ENCODE measurements around the gene CHMP1B.
"Not testable (repeated sequence)": the region's sequence is repeated elsewhere in the genome, so short reads cannot be mapped to it uniquely, and the experiment has no call there.

Gene CHMP1B

GRCh38 chr18:11888726-11889125 lies 37.5 kb downstream of the CHMP1B start:
- Histone ChIP-seq H3K27me3 (ENCODE audit: insufficient read depth, poor library complexity, severe bottlenecking) (no peaks in the 10 kb centered on the region), H3K4me3 (replicated peaks; ENCODE audit: insufficient read depth, low read length) (no peak overlapping the region), H3K27ac (replicated peaks) (no peak overlapping the region)
- no peak for DNase-seq (ENCODE audit: low read depth in 1 of 2, low spot score in 1 of 2)
- TF ChIP-seq GABPA (IDR thresholded peaks at IDR 0.05; ENCODE audit: low read depth) (no peak), POLR2AphosphoS5 (IDR thresholded peaks at IDR 0.05; ENCODE audit: low read depth) (no peak)

- no peak for DNase-seq (ENCODE audit: low read depth in 1 of 2, low spot score in 1 of 2)
- H3K27ac ChIP-seq (replicated peaks) = no peak overlapping the region
- H3K4me3 ChIP-seq (replicated peaks; ENCODE audit: insufficient read depth, low read length) = no peak overlapping the region
- no peaks in the 10 kb centered on the region for H3K27me3 ChIP-seq (ENCODE audit: insufficient read depth, poor library complexity, severe bottlenecking)
- no peak for TF ChIP-seq GABPA (IDR thresholded peaks at IDR 0.05; ENCODE audit: low read depth)
- no peak for TF ChIP-seq CTCF (IDR thresholded peaks at IDR 0.05; ENCODE audit: insufficient read depth, low read length)
- TF ChIP-seq POLR2AphosphoS5 (IDR thresholded peaks at IDR 0.05; ENCODE audit: low read depth) = no peak
- no peak for TF ChIP-seq SPI1 (IDR thresholded peaks at IDR 0.05; ENCODE audit: borderline replicate concordance, low read depth)
- TF ChIP-seq, protein P1, sequence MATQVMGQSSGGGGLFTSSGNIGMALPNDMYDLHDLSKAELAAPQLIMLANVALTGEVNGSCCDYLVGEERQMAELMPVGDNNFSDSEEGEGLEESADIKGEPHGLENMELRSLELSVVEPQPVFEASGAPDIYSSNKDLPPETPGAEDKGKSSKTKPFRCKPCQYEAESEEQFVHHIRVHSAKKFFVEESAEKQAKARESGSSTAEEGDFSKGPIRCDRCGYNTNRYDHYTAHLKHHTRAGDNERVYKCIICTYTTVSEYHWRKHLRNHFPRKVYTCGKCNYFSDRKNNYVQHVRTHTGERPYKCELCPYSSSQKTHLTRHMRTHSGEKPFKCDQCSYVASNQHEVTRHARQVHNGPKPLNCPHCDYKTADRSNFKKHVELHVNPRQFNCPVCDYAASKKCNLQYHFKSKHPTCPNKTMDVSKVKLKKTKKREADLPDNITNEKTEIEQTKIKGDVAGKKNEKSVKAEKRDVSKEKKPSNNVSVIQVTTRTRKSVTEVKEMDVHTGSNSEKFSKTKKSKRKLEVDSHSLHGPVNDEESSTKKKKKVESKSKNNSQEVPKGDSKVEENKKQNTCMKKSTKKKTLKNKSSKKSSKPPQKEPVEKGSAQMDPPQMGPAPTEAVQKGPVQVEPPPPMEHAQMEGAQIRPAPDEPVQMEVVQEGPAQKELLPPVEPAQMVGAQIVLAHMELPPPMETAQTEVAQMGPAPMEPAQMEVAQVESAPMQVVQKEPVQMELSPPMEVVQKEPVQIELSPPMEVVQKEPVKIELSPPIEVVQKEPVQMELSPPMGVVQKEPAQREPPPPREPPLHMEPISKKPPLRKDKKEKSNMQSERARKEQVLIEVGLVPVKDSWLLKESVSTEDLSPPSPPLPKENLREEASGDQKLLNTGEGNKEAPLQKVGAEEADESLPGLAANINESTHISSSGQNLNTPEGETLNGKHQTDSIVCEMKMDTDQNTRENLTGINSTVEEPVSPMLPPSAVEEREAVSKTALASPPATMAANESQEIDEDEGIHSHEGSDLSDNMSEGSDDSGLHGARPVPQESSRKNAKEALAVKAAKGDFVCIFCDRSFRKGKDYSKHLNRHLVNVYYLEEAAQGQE (IDR thresholded peaks at IDR 0.05; ENCODE audit: insufficient replicate concordance, low read depth) = no peak
Observed at GRCh38 chr18:11889284-11889683, 38.1 kb downstream of the CHMP1B start.

- no peak overlapping the region for H3K4me3 ChIP-seq (replicated peaks; ENCODE audit: insufficient read depth, low read length)
- H3K27ac ChIP-seq (replicated peaks) = no peak overlapping the region
- no peak for TF ChIP-seq GABPA (IDR thresholded peaks at IDR 0.05; ENCODE audit: low read depth)
- TF ChIP-seq SPI1 (IDR thresholded peaks at IDR 0.05; ENCODE audit: borderline replicate concordance, low read depth) = no peak
- TF ChIP-seq, protein P1 (IDR thresholded peaks at IDR 0.05; ENCODE audit: insufficient replicate concordance, low read depth) = no peak
- TF ChIP-seq POLR2AphosphoS5 (IDR thresholded peaks at IDR 0.05; ENCODE audit: low read depth) = no peak
- TF ChIP-seq CTCF (IDR thresholded peaks at IDR 0.05; ENCODE audit: insufficient read depth, low read length) = no peak
- no peak for DNase-seq (ENCODE audit: low read depth in 1 of 2, low spot score in 1 of 2)
- no peaks in the 10 kb centered on the region for H3K27me3 ChIP-seq (ENCODE audit: insufficient read depth, poor library complexity, severe bottlenecking)
Observed at GRCh38 chr18:11891737-11892136, 40.5 kb downstream of the CHMP1B start.

DNA sequence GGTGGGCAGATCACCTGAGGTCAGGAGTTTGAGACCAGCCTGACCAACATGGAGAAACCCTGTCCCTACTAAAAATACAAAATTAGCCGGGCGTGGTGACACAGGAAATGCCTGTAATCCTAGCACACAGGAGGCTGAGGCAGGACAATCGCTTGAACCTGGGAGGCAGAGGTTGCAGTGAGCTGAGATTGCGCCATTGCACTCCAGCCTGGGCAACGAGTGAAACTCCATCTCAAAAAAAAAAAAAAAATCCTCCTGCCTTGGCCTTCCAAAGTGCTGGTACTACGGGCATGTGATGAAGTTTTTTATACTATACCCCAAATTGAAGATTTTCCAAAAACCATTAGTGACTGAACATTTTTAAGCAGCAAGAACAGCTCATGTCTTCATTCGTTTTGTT lies 41.2 kb downstream of the CHMP1B start:
- H3K27me3 ChIP-seq (ENCODE audit: insufficient read depth, poor library complexity, severe bottlenecking); H3K27ac ChIP-seq (replicated peaks); H3K4me3 ChIP-seq (replicated peaks; ENCODE audit: insufficient read depth, low read length): not testable (repeated sequence)
- DNase-seq (ENCODE audit: low read depth in 1 of 2, low spot score in 1 of 2) = peak in 1 of 2 experiments; percentile 39

- H3K27ac ChIP-seq (replicated peaks) = no peak overlapping the region
- no peaks in the 10 kb centered on the region for H3K27me3 ChIP-seq (ENCODE audit: insufficient read depth, poor library complexity, severe bottlenecking)
- no peak for DNase-seq (ENCODE audit: low read depth in 1 of 2, low spot score in 1 of 2)
- no peak overlapping the region for H3K4me3 ChIP-seq (replicated peaks; ENCODE audit: insufficient read depth, low read length)
- TF ChIP-seq CTCF (IDR thresholded peaks at IDR 0.05; ENCODE audit: insufficient read depth, low read length) = no peak
- TF ChIP-seq GABPA (IDR thresholded peaks at IDR 0.05; ENCODE audit: low read depth) = no peak
- TF ChIP-seq POLR2AphosphoS5 (IDR thresholded peaks at IDR 0.05; ENCODE audit: low read depth) = no peak
- no peak for TF ChIP-seq SPI1 (IDR thresholded peaks at IDR 0.05; ENCODE audit: borderline replicate concordance, low read depth)
- TF ChIP-seq, protein P1 (IDR thresholded peaks at IDR 0.05; ENCODE audit: insufficient replicate concordance, low read depth) = no peak
Observed at GRCh38 chr18:11897781-11898180, 46.6 kb downstream of the CHMP1B start.
